ENCODE results near the gene DDIT3. TPM values are rescaled to one million over a fixed set of nuclear protein-coding genes. Genes with fewer than 3 reads are reported as not detected.
A peak's percentile ranks its signal among the peaks of the same experiment; 100 is the strongest.

DDIT3 gene
- polyA plus RNA-seq, 3 donors = 9.3 to 163 (median 9.4) TPM

- Mint-ChIP-seq H3K4me3 (no peak overlapping the region), H3K36me3 (peaks cover 9 to 17% of the 10 kb centered on the region in 2 donors), H3K27me3 (ENCODE audit: low read depth in 3 of 3) (peaks cover 0 to 2% (median 0%) of the 10 kb centered on the region in 3 donors), H3K27ac (no peak overlapping the region), H3K9me3 (no peaks in the 10 kb centered on the region), H3K4me1 (peaks cover 43% of the 10 kb centered on the region)
- Histone ChIP-seq H3K79me2 (ENCODE audit: insufficient read depth, low read length) (peaks cover 22% of the 10 kb centered on the region), H2AFZ (ENCODE audit: insufficient read depth, low read depth, low read length, poor library complexity, severe bottlenecking) (no peak overlapping the region), H4K20me1 (ENCODE audit: insufficient read depth, low read length) (no peaks in the 10 kb centered on the region), H3K4me3 (replicated peaks in 1 of 3; ENCODE audit: low read depth in 2 of 3, low read length in 3 of 3) (no peak overlapping the region), H3K4me2 (replicated peaks; ENCODE audit: extremely low read depth, low read length, poor library complexity, severe bottlenecking) (no peak overlapping the region), H3K27me3 (ENCODE audit: control insufficient read depth in 2 of 2, insufficient read depth in 2 of 2, low read length in 2 of 2) (no peaks in the 10 kb centered on the region), H3K36me3 (replicated peaks in 1 of 2; ENCODE audit: control insufficient read depth in 1 of 2, insufficient read depth in 2 of 2, low read length in 2 of 2) (no peaks in the 10 kb centered on the region), H3K9ac (ENCODE audit: insufficient read depth, low read length, poor library complexity, severe bottlenecking) (no peak overlapping the region), H3K27ac (ENCODE audit: low read depth in 1 of 2, low read length in 2 of 2) (no peak overlapping the region), H3K9me3 (replicated peaks in 1 of 2; ENCODE audit: control insufficient read depth in 1 of 2, insufficient read depth in 1 of 2, low read length in 2 of 2) (no peaks in the 10 kb centered on the region), H3K4me1 (ENCODE audit: control insufficient read depth in 1 of 2, insufficient read depth in 2 of 2, low read length in 2 of 2) (peaks cover 31 to 34% of the 10 kb centered on the region in 2 donors)
- WGBS (ENCODE audit: insufficient coverage) = 98% methylated on average over 5 of the region's 5 CpGs
- DNase-seq = no peak
- intact Hi-C loops (cut with micrococcal nuclease) = no loop called here
- no peak for TF ChIP-seq CTCF (IDR thresholded peaks at IDR 0.05)
Measured at GRCh38 chr12:57483466-57483865, 36.8 kb downstream of the DDIT3 start.

GRCh38 chr12:57481671-57482070 is 38.6 kb downstream of the DDIT3 start:
- H3K27me3 ChIP-seq (ENCODE audit: control insufficient read depth in 2 of 2, insufficient read depth in 2 of 2, low read length in 2 of 2) = no peaks in the 10 kb centered on the region
- no peak for DNase-seq
- no peak for TF ChIP-seq CTCF (IDR thresholded peaks at IDR 0.05)

More at GRCh38 chr12:57481671-57482070, 38.6 kb downstream of the DDIT3 start:
- H3K4me3 Mint-ChIP-seq = no peak overlapping the region
- no peaks in the 10 kb centered on the region for H3K9me3 Mint-ChIP-seq
- no peak overlapping the region for H2AFZ ChIP-seq (ENCODE audit: insufficient read depth, low read depth, low read length, poor library complexity, severe bottlenecking)
- peak overlapping the region in 2 of 7 donors; percentile 4 to 48 for H3K27ac Mint-ChIP-seq
- H3K4me1 Mint-ChIP-seq = peaks cover 42% of the 10 kb centered on the region
- H3K9me3 ChIP-seq (replicated peaks in 1 of 2; ENCODE audit: control insufficient read depth in 1 of 2, insufficient read depth in 1 of 2, low read length in 2 of 2) = no peaks in the 10 kb centered on the region
- H3K4me3 ChIP-seq (replicated peaks in 1 of 3; ENCODE audit: low read depth in 2 of 3, low read length in 3 of 3) = no peak overlapping the region
- H3K4me1 ChIP-seq (ENCODE audit: control insufficient read depth in 1 of 2, insufficient read depth in 2 of 2, low read length in 2 of 2) = peaks cover 29 to 41% of the 10 kb centered on the region in 2 donors
- H3K36me3 Mint-ChIP-seq = peaks cover 9 to 19% of the 10 kb centered on the region in 2 donors
- H3K36me3 ChIP-seq (replicated peaks in 1 of 2; ENCODE audit: control insufficient read depth in 1 of 2, insufficient read depth in 2 of 2, low read length in 2 of 2) = no peaks in the 10 kb centered on the region
- WGBS (ENCODE audit: insufficient coverage) = no CpG with 5 or more reads among the region's 1 CpG
- H3K27me3 Mint-ChIP-seq (ENCODE audit: low read depth in 3 of 3) = peaks cover 0 to 2% (median 0%) of the 10 kb centered on the region in 3 donors
- peaks cover 38% of the 10 kb centered on the region for H3K79me2 ChIP-seq (ENCODE audit: insufficient read depth, low read length)
- intact Hi-C loops (cut with micrococcal nuclease) = no loop called here
- H3K27ac ChIP-seq (ENCODE audit: low read depth in 1 of 2, low read length in 2 of 2) = no peak overlapping the region
- H3K4me2 ChIP-seq (replicated peaks; ENCODE audit: extremely low read depth, low read length, poor library complexity, severe bottlenecking) = no peak overlapping the region
- no peaks in the 10 kb centered on the region for H4K20me1 ChIP-seq (ENCODE audit: insufficient read depth, low read length)
- H3K9ac ChIP-seq (ENCODE audit: insufficient read depth, low read length, poor library complexity, severe bottlenecking) = no peak overlapping the region
